GM21529 (cell line): Measurements from ENCODE around the gene TUBB4A.
"Not testable (repeated sequence)": the region's sequence is repeated elsewhere in the genome, so short reads cannot be mapped to it uniquely, and the experiment has no call there.

Source experiments
- ATAC-seq: cut with Tn5 transposase; IDR thresholded peaks from one replicate; pipeline ENCODE4 v1.9.1; 2021; ENCODE audit not compliant: unreplicated experiment

TUBB4A gene

DNA sequence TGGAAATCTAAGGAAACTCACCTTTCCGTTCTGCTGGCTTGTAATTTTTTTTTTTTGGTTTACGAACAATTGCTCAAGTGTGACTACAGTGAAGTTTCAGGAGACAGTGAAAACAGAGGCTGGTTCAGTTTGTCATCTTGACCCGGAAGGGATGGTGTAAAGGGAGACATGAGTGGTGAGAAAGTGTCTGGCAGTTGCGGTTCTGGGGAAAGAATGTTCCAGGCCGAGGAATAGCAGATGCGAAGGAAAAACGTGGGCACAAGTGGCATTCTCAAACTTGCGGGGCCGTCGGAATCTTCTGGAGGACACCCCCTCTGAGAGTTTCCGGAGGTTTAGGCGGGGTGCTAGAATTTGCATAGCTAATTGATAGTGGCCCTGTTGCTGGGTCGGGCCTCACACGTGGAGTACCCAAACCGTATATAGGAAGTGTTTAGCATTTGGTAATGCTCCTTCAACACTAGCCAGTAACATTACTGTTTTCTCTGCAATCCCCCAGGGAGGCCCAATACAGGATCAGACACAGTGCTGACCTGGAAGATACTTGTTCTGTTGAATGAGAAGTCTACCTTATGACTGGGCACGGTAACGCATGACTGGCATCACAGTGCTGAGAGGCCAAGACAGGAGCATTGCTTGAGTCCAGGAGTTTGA, 25.9 kb upstream of the TUBB4A start:
- ATAC-seq = peak; percentile 45

DNA sequence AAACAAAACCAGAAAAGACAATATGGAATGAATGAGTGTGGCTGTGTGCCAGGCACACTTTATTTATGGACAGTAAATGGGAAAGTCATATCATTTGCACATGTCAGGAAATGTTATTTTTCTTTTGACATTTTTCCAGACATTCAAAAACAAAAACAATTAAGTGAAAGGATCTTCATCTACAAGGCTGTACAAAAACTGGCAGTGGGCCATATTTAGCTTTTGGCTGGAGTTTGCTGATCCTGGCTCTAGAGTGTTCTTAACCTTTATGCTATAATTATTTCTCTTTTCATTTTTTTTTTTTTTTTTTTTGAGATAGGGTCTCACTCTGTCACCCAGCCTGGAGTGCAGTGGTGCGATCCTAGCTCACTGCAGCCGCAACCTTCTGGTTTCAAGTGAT, 22.2 kb upstream of the TUBB4A start:
- no peak for ATAC-seq

DNA sequence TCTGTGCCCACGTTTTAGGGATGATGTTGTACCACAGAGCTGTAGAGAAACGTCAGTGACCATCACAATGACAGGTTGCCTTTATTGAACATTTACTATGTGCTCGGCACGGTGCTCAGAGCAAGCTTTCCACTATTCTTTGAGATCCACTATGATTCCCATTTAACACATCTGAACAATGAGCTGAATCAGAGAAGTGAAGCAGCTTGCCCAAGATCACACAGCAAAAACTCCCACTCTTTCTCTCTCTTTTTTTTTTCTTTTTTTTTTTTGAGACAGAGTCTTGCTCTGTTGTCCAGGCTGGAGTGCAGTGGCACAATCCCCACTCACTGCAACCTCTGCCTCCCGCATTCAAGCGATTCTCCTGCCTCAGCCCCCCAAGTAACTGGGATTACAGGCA, 20.6 kb upstream of the TUBB4A start:
- no peak for ATAC-seq

DNA sequence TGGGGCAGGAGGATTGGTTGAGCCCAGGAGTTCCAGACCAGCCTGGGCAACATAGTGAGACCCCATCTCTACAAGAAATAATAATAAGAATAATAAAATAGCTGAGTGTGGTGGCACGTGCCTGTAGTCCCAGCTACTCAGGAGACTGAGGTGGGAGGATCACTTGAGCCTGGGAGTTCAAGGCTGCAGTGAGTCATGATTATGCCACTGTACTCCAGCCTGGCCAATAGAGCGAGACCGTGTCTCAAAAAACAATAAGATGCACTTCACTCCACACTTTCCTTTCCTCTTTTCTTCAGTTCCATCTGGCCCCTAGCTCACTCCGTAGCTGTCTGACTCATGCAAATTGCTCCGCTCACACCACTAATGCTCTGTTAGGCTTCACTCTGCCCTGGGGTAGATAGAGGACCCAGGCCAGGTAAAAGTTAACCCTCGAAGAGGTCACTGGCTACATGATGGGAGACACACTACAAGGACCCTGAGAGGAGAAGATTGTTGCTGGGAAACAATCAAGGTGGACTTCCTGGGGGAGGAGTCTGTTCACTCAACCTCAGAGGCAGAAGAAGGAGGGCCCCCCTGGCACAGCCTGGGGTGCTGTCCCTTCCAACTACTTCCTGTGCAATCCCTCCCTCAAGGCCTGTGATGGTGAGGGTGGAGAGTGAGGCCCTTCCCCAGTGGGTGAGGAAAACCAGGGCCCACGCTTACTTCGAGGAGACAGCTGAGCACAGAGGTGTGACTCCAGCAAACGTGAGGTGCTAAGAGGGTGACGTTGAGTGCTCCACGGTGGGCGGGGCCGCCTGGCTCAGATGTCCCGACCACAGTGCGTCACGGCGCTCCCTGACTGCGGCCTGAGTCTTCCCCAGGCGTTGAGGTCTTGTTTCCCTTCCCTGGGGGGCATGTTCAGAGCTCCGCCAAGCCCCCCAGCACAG, 19.9 kb upstream of the TUBB4A start:
- peak; percentile 54 for ATAC-seq

DNA sequence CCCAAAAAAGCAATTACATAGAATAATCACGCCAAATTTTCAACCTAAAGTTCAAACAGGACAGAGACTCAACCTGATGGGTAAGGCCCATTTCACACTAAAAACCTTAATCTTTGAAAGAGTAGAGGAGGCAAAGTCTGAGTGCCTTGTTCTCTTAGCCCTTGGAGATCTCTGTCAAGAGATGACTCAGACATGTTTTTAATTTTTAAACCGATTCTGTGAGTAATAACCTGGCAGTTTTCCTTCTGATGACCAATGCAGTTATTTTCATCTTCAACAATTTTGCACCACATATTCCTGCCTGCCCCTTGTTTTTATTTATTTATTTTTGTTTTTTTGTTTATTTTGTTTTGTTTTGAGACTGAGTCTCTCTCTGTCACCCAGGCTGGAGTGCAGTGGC, 17.2 kb upstream of the TUBB4A start:
- no peak for ATAC-seq

DNA sequence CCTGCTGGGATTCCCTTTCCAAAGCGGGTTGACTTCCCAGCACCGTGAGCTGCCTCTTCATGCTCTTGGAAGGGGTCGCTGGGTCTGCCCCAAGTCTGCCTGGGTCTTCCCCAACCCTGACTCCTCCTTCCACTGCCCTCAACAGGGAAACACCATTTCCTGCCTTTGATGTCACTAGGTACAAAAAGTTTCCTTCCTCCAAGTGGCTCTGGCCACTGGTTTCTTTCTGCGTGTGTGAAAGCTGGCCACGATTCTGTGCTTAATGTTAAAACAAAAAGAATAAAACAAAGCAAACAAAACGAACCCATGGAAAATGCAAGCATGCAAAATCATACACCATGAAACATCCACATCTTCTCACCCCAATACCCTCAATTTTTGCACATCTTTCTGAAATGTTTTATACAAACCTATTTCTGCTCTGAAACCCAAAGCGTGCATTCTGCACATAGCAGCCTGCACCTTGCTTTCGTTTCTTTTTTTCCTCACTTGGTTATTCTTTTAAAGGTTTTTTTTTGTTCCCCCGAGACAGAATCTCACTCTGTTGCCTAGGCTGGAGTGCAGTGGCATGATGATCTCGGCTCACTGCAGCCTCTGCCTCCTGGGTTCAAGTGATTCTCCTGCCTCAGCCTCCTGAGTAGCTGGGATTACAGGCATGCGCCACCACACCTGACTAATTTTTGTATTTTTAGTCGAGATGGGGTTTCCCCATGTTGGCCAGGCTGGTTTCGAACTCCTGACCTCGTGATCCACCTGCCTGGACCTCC, 16.2 kb upstream of the TUBB4A start:
- no peak for ATAC-seq

DNA sequence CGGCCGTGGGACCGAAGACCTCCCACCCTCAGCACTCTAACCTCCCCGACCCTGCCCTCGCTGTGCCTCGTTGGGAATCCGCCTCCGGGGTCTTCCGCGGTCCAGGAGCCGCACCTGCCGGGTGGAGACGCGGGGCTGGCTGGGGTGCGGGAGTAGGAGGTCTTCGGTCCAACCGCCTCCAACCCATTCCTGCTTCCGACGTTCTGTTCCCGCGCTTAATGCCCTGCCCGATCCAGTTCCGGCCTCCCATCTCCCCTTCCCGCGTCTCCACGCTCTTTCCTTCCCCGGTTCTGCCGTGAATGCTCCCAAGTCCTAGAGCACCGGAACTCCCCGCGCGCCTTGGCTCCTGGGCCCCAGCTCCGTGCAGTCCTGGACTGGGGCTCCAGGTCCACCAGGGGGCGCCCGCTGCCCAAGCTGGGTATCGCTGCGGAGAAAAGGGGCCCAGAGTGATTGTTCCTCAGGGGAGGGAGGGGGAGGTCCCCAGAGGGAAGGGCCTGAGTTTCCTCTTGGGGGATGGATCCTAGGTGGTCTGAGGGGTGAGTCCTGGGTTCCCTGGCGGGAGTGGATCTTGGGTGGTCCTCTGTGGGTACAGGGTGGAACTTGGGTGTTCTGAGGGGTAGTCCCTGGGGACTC, 14.7 kb upstream of the TUBB4A start:
- ATAC-seq = peak; percentile 58

DNA sequence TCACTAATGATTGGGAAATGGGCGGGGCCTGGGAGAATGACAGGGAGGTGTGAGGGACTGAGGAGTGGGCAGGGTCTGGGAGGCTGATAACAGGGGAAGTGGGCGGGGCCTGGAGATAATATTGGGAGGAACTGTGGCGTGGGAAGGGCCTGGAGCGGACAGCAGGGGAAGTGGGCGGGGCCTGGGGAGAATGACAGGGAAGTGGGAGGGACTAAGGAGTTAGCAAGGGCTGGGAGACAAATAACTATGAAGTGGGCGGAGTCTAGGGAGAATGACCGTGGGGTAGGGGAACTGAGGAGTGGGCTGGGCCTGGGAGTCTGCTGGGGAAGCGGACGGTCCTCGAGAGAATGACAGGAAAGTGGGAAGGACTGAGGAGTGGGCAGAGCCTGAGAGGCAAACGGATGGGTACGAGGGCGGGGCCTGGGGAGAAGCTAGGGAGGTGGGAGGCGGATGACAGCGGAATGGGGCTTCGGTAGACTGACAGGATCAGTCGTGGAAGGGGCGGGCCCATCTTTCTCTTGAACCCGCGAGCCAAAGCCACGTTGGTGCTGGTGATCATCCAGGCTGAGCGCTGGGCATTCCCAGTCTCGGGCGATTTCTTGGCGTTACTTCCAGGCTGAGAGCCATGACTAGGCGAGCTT, 14.0 kb upstream of the TUBB4A start:
- peak; percentile 34 for ATAC-seq

DNA sequence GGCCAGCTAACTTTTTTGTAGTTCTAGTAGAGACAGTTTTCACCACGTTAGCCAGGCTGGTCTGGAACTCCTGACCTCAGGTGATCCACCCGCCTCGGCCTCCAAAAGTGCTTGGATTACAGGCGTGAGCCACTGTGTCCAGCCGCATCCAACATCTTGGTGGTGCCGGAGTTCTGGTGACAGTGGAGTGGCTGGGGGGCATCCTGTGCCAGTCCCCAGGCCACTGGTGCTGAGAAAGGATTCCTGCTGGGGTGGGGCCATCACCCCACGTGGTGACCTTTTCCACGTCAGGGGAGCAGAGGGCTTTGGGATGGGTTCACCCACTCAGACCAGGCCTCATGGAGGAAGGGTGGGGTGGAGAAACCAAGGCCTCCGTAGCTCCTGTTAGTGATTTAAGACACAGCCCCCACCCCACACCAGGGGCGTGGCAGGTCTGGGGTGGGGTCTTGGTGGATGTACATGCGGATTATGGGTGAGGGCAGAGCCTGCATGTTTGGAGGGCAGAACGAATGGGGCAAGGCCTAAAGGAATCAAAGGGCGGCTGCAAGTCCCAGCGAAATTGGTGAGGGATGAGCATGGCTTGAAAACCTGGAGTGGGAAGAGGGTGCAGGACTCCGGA, 12.9 kb upstream of the TUBB4A start:
- ATAC-seq = no peak

DNA sequence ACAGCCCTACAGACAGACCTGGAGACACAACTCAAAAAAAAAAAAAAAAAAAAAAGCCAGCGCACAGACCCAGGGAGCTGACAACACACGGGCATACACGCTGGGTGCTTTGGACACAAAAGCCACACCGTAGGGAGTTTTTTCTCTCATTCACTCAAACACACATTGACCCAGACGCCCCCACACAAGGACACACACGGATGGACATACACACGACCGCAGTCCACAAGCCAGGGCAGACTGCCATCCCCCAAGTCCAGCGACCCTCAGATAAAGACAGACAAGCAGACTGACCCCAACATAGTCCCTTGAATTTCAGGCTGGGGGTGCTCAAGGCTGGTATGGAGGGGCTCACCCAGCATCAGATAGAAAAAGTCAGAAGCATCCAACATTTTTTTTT, 12.0 kb upstream of the TUBB4A start:
- no peak for ATAC-seq

DNA sequence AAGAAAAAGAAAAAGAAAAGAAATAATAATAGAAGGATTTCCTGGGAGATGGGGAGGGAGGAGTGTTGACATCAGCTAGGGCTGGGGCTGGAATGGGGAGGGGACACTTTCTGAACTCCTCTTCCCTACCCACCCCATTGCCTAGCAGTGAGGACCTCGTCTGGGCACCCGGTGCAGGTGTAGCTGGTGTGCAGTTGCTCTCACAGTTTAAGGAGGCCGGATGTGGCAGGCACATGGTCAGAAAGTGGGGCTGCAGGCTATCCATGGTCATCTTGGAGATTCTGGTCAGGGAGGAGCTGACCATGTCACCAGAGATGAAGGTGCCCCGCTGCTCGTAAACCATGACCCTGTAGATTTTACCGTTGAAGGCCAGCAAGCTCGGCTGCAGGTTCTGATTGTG, 8.5 kb upstream of the TUBB4A start:
- no peak for ATAC-seq

DNA sequence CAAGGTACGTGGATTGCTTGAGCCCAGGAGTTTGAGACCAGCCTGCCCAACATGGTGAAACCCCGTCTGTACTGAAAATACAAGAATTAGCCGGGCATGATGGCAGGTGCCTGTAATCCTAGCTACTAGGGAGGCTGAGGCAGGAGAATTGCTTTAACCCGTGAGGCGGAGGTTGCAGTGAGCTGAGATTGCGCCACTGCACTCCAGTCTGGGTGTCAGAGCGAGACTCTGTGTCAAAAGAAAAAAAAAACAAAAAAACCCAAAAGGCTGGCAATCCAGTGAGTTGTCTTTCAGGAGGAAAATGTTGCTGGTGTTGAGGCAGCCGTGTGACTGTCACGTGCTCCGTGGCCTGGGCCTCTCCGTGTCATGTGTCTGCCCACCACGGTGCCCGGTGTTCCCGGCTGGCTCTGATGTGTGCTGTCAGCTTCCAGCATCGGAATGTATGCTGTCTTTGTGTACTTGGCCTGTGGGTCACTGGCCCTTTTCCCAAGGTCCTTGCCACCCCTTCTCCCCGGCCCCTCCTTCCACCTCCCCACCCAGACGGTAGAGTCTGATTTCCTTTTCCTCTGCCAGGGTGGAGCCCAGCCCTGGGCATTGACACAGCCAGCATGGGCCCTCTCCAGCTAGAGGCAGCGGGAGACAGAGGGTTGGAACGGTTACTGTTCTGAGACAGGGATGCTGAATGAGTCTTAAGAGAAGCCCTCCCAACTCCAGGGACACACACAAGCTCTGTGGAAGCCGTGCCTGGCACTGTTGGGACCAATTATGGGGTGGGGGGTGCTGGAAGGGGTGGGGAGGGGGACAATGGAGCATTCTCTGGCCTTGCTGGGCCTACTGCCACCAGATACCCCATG, 7.2 kb upstream of the TUBB4A start:
- no peak for ATAC-seq

DNA sequence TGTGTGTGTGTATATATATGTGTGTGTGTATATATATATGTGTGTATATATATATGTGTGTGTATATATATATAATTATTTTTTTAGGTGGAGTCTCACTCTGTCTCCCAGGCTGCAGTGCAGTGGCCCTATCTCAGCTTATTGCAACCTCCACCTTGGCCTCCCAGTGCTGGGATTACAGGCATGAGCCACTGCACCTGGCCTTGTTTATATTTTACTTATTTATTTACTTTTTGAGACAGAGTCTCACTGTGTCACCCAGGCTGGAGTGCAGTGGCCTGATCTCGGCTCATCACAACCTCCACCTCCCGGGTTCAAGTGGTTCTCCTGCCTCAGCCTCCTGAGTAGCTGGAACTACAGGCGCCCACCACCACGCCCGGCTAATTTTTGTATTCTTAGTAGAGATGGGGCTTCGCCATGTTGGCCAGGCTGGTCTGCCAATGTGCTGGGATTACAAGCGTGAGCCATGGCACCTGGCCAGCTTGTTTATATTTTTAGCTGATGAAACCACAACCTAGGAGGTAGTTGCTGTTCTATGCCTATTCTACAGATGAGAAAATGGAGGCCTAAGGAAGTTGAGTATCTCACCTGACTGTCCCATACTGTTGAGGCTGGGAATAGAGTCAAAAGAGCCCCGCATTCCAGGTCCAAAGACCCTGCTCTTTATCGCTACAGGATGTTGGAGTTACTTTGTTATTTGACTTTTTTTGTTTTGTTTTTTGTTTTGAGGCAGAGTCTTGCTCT, 6.1 kb upstream of the TUBB4A start:
- ATAC-seq = not testable (repeated sequence)

DNA sequence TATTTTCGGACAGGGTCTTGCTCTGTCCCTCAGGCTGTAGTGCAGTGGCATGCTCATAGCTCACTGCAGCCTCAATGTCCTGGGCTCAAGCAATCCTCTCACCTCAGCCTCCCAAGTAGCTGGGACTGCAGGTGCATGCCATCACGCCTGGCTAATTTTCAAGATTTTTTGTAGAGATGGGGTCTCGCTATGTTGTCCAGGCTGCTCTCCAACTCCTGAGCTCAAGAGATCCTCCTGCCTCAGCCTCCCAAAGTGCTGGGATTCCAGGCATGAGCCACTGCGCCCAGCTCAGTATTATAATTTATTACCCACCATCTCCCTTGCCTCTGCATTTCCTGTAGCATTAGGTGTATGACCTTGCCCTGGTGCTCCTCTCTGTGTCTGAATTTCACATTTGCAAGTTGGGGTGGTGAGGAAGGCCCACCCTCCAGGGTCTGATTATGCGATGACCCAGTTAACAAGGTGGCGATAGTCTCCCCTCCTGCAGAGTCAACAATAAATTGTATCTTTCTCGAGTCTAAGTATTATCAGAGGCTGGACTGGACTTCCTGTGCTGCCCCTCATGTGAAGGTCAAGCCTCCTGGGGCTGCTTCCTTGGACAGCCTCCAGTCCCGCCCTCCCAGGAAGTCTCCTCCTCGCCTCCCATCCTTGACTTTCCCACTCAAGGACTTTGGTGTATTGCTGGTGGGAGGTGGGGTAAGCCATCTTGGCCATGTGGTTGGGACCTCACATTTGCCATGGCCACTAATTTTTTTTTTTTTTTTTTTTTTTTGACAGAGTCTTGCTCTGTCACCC, 1.5 kb upstream of the TUBB4A start:
- no peak for ATAC-seq

DNA sequence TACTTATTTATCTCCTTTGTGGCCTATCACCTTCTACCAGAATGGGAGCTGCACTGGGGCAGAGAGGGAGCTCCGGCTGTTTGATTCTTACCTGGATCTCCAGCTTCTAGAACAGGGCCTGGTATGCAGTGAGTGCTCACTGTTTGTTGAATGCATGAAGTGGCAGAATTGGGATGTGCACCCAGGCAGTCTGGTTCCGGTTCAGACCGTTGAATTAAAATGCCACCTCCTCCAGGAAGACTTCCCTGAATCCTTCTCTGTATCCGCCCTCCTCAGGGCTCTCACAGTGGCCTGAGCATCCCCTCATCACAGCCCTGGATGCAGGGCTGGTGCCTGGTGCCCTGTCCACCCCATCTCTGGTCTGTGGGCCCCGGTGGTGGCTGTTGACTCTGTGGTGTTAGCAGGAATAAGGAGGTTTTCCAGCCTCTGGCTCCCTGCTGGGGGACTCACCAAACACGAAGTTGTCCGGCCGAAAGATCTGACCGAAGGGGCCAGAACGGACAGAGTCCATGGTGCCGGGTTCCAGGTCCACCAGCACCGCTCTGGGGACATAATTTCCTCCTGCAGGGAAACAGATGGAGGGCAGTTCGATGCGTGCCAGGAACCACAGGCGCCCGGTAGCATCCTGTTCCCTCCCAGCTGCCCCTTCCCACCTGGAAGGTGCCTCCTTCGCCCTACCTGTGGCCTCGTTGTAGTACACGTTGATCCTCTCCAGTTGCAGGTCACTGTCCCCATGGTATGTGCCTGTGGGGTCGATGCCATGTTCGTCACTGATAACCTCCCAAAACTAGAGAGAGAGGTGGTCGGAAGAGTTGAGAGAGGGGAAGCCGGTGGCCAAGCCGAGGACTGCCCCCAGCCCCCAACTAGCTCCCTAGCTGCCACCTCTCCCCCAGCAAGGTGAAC, 1.0 kb downstream of the TUBB4A start:
- ATAC-seq = no peak

DNA sequence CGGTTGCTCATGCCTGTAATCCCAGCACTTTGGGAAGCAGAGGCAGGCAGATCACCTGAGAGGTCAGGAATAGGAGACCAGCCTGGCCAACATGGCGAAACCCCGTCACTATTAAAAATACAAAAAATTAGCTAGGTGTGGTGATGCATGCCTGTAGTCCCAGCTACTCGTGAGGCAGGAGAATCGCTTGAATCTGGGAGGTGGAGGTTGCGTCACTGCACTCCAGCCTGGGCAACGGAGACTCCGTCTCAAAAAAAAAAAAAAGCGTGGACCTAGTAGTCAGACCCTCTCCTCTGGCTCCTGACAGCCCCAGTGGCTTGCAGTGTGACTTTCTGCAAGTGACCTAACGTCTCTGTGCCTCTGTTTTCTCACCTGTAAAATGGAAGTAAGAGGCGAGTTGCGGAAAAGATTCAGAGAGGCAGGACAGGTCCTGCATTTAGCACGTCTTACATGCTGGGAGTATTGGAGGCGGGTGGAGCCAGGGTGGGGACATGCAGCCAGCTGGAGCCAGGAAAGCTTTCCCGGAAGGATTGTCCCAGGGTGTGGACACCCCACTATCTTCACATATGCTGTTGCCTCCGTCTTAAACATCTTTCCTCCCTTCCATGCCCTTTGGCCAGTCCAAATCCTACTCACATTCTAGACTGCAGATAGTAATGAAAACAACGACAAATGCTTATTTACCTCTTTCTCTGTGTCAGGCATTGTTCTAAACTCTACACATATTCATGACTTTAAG, 2.9 kb downstream of the TUBB4A start:
- ATAC-seq = no peak
